WTC11 (cell line): ENCODE data around the gene TAX1BP3. TPM values are rescaled to one million over a fixed set of nuclear protein-coding genes. Genes with fewer than 3 reads are reported as not detected.

Source experiments
- ATAC-seq: fragments of 200-7000 bp; cut with Tn5 transposase; 2 replicates; pipeline ENCODE4 v1.10.0; 2021; ENCODE audit warnings: mild to moderate bottlenecking, moderate library complexity
- Bru-seq: library from RNA; stranded (reverse); fragments of 400-500 nt; gene quantifications from one replicate; lab custom pipeline; 2021; lab: Mats Ljungman, UMichigan
- CTCF ChIA-PET: fragments of 300-600 bp; sonication (Branson Sonifier 250); formaldehyde crosslinking; loops from one replicate; lab custom pipeline; 2021; ENCODE audit warnings: antibody characterized with exemption; lab: Charles Lee
- POLR2A ChIA-PET: fragments of 350-600 bp; sonication (Branson Sonifier 250); formaldehyde crosslinking; loops from one replicate; lab custom pipeline; 2021; ENCODE audit warnings: antibody characterized with exemption; lab: Charles Lee
- DNase-seq: peaks from one replicate; pipeline ENCODE4 v3.0.0; 2021; ENCODE audit warnings: low spot score
- H3K27ac Mint-ChIP-seq: 2 replicates; pipeline ENCODE4 v1.8.0; 2021; ENCODE audit warnings: mixed read lengths
- H3K27me3 Mint-ChIP-seq: 2 replicates; pipeline ENCODE4 v1.8.0; 2021; ENCODE audit warnings: low read depth, mild to moderate bottlenecking, moderate library complexity, mixed read lengths
- H3K36me3 Mint-ChIP-seq: 2 replicates; pipeline ENCODE4 v1.8.0; 2021; ENCODE audit warnings: mixed read lengths
- H3K4me1 Mint-ChIP-seq: 2 replicates; pipeline ENCODE4 v1.8.0; 2022; ENCODE audit warnings: mixed read lengths
- H3K4me3 Mint-ChIP-seq: 2 replicates; pipeline ENCODE4 v1.8.0; 2021; ENCODE audit warnings: mild to moderate bottlenecking, moderate library complexity, mixed read lengths
- H3K9me3 Mint-ChIP-seq: 2 replicates; pipeline ENCODE4 v1.8.0; 2021; ENCODE audit warnings: mixed read lengths
- AFF4 ChIP-seq: sonication (generic); formaldehyde crosslinking; IDR thresholded peaks from 2 replicates; pipeline ENCODE4 v1.8.1; 2023; ENCODE audit warnings: mild to moderate bottlenecking, missing genetic modification reagents, borderline replicate concordance
- ATF1 ChIP-seq: sonication (generic); formaldehyde crosslinking; IDR thresholded peaks from 2 replicates; pipeline ENCODE4 v1.8.1; 2023; ENCODE audit warnings: mild to moderate bottlenecking, moderate library complexity, missing genetic modification reagents
- ATF2 ChIP-seq: sonication (generic); formaldehyde crosslinking; IDR thresholded peaks from 2 replicates; pipeline ENCODE4 v1.8.1; 2022; ENCODE audit warnings: low read depth, missing genetic modification reagents, borderline replicate concordance
- ATF6 ChIP-seq: sonication (generic); formaldehyde crosslinking; IDR thresholded peaks from 2 replicates; pipeline ENCODE4 v1.8.1; 2023; ENCODE audit warnings: mild to moderate bottlenecking, missing genetic modification reagents
- E2F1 ChIP-seq: sonication (generic); formaldehyde crosslinking; IDR thresholded peaks from 2 replicates; pipeline ENCODE4 v1.8.0; 2022; ENCODE audit warnings: mild to moderate bottlenecking, missing genetic modification reagents
- EMX1 ChIP-seq: fragments of 250-450 bp; sonication (Bioruptor Pico); IDR thresholded peaks from 2 replicates; pipeline ENCODE4 v1.8.0; 2021; ENCODE audit warnings: mild to moderate bottlenecking
- ERG ChIP-seq: fragments of 250-450 bp; sonication (Bioruptor Pico); IDR thresholded peaks from 2 replicates; pipeline ENCODE4 v1.8.0; 2021; ENCODE audit warnings: mild to moderate bottlenecking
- FOXK1 ChIP-seq: sonication (generic); formaldehyde crosslinking; IDR thresholded peaks from 2 replicates; pipeline ENCODE4 v1.8.0; 2022; ENCODE audit warnings: mild to moderate bottlenecking, moderate library complexity, missing genetic modification reagents
- MAX ChIP-seq: sonication (generic); formaldehyde crosslinking; IDR thresholded peaks from 2 replicates; pipeline ENCODE4 v1.8.0; 2022; ENCODE audit warnings: mild to moderate bottlenecking, missing genetic modification reagents
- MXD4 ChIP-seq: fragments of 250-450 bp; sonication (Bioruptor Pico); IDR thresholded peaks from 2 replicates; pipeline ENCODE4 v1.8.0; 2021; ENCODE audit warnings: mild to moderate bottlenecking, moderate library complexity, borderline replicate concordance
- NFATC4 ChIP-seq: fragments of 250-450 bp; sonication (Bioruptor Pico); IDR thresholded peaks from 2 replicates; pipeline ENCODE4 v1.9.0; 2021; ENCODE audit warnings: mild to moderate bottlenecking
- PRDM15 ChIP-seq: sonication (generic); formaldehyde crosslinking; IDR thresholded peaks from 2 replicates; pipeline ENCODE4 v1.8.0; 2022; ENCODE audit warnings: missing genetic modification reagents
- RELA ChIP-seq: sonication (generic); formaldehyde crosslinking; IDR thresholded peaks from 2 replicates; pipeline ENCODE4 v1.8.1; 2022; ENCODE audit warnings: missing genetic modification reagents, mild to moderate bottlenecking, borderline replicate concordance
- SMAD4 ChIP-seq: sonication (generic); formaldehyde crosslinking; IDR thresholded peaks from 2 replicates; pipeline ENCODE4 v1.8.0; 2022; ENCODE audit warnings: mild to moderate bottlenecking, missing genetic modification reagents
- USF1 ChIP-seq: sonication (generic); formaldehyde crosslinking; IDR thresholded peaks from 2 replicates; pipeline ENCODE4 v1.8.0; 2022; ENCODE audit warnings: mild to moderate bottlenecking, missing genetic modification reagents
- ZSCAN18 ChIP-seq: fragments of 250-450 bp; sonication (Bioruptor Pico); IDR thresholded peaks from 2 replicates; pipeline ENCODE4 v2.1.2; 2022; ENCODE audit warnings: mild to moderate bottlenecking, moderate library complexity
- long read RNA-seq, 3 experiments: library from RNA in 1 of 3; library from capped mRNA in 1 of 3; library from polyadenylated mRNA in 1 of 3; unstranded in 2 of 3; stranded (forward) in 1 of 3; transcript quantifications; one replicate each; pipeline ENCODE4 v2.0.0, GENCODE V29; 2021
- total RNA-seq: library from RNA; stranded (reverse); gene quantifications from 3 replicates; pipeline ENCODE4 v1.2.3, GENCODE V29; 2021

The TAX1BP3 gene
- total RNA-seq (71.9 to 76.9 TPM (median 76.2 TPM) in 3 replicates), Bru-seq, nascent RNA (percentile 72 among the genes with signal in this experiment)
- long read RNA-seq, experiment 1, transcript TAX1BP3-201 (4 exons, 1,377 nt): major isoform, 78 of 93 reads
- long read RNA-seq, experiment 1, partial matches to known transcripts: 9 of 93 reads
- long read RNA-seq, experiment 1, other reads (novel, unspliced or antisense): 6 of 93 reads
- long read RNA-seq, experiment 2, transcript TAX1BP3-201 (4 exons, 1,377 nt): major isoform, 68 of 104 reads
- long read RNA-seq, experiment 2, partial matches to known transcripts: 31 of 104 reads
- long read RNA-seq, experiment 2, other reads (novel, unspliced or antisense): 4 of 104 reads
- long read RNA-seq, experiment 3, transcript TAX1BP3-201 (4 exons, 1,377 nt): major isoform, 168 of 184 reads
- long read RNA-seq, experiment 3, partial matches to known transcripts: 2 of 184 reads
- long read RNA-seq, experiment 3, other reads (novel, unspliced or antisense): 13 of 184 reads

- peak; percentile 94 for ATAC-seq
- H3K27me3 Mint-ChIP-seq: no peaks in the 10 kb centered on the region
- H3K4me1 Mint-ChIP-seq: peaks cover 20% of the 10 kb centered on the region
- CTCF ChIA-PET: interaction anchor here (0.7 to 3.2 kb wide), 4 partner anchors 15 to 178 kb away, joined by 3 to 20 read pairs (median 7); partner anchors contain the start of genes NCBP3 and P2RX5
- peak within 1 kb of the TSS; percentile 99 for H3K4me3 Mint-ChIP-seq
- DNase-seq: peak; percentile 99
- peaks cover 18% of the 10 kb centered on the region for H3K36me3 Mint-ChIP-seq
- H3K9me3 Mint-ChIP-seq: no peaks in the 10 kb centered on the region
- peak within 1 kb of the TSS; percentile 96 for H3K27ac Mint-ChIP-seq
- POLR2A ChIA-PET: interaction anchor here (0.6 to 1.0 kb wide), 3 partner anchors 9 to 84 kb away, joined by 3 to 4 read pairs (median 3); partner anchors contain the start of gene SHPK
- TF ChIP-seq AFF4 (no peak), FOXK1 (CRISPR knock-in tag) (0 out of 2 replicates have a peak, but pooled peaks have one; percentile 58), ATF2 (CRISPR knock-in tag) (no peak), SMAD4 (no peak), ATF1 (CRISPR knock-in tag) (no peak; the same call in 1 of the 2 replicates), MXD4 (CRISPR knock-in tag) (no peak), ATF6 (CRISPR knock-in tag) (no peak), PRDM15 (no peak; the same call in 1 of the 2 replicates), RELA (CRISPR knock-in tag) (0 out of 2 replicates have a peak, but pooled peaks have one; percentile 56), MAX (CRISPR knock-in tag) (peak; percentile 64), USF1 (CRISPR knock-in tag) (no peak), NFATC4 (CRISPR knock-in tag) (no peak), E2F1 (CRISPR knock-in tag) (no peak), ZSCAN18 (CRISPR knock-in tag) (no peak), ERG (CRISPR knock-in tag) (no peak), EMX1 (CRISPR knock-in tag) (no peak)
These were observed at the start of gene TAX1BP3, which contains the start of gene EMC6 for GRCh38 chr17:3668279-3669084. TSS of gene TAX1BP3 (minus strand) at chr17:3668578. CDS start at chr17:3668526, 52 bp downstream. TSS of gene EMC6 (plus strand) at chr17:3668812. CDS start at chr17:3669147, 335 bp downstream.
